GM12878 (cell line): ENCODE measurements around the gene CTRB1. TPM values are rescaled to one million over a fixed set of nuclear protein-coding genes. Genes with fewer than 3 reads are reported as not detected.

Source experiments
- ATAC-seq: fragments of 200-7000 bp; cut with Tn5 transposase; 3 replicates; pipeline ENCODE4 v1.9.1; 2020; ENCODE audit warnings: mild to moderate bottlenecking, moderate library complexity
- Bru-seq: library from RNA; stranded (reverse); fragments of 400-500 nt; gene quantifications from one replicate; lab custom pipeline; 2021; lab: Mats Ljungman, UMichigan
- BruChase-seq, 2 experiments: library from RNA; stranded (reverse); fragments of 400-500 nt; gene quantifications; one replicate each; lab custom pipeline; 2021; lab: Mats Ljungman, UMichigan
- BruUV-seq: library from RNA; stranded (reverse); fragments of 400-500 nt; replicated peaks from 2 replicates; lab custom pipeline; 2021; lab: Mats Ljungman, UMichigan
- CTCF ChIA-PET: fragments of 300-600 bp; sonication (Branson Sonifier 250); formaldehyde crosslinking; extraction: SDS; loops from one replicate; lab custom pipeline; 2021; ENCODE audit warnings: inconsistent platforms; lab: Yijun Ruan, JAX
- POLR2A ChIA-PET: fragments of 350-600 bp; formaldehyde crosslinking; extraction: SDS; loops from one replicate; lab custom pipeline; 2021; ENCODE audit warnings: inconsistent platforms; lab: Charles Lee
- RAD21 ChIA-PET: fragments of 300-600 bp; sonication (Branson Sonifier 250); formaldehyde crosslinking; loops from one replicate; lab custom pipeline; 2023; ENCODE audit warnings: antibody characterized with exemption; ENCODE audit not compliant: unreplicated experiment; lab: Charles Lee
- SMC1A ChIA-PET: fragments of 300-600 bp; sonication (Branson Sonifier 250); formaldehyde crosslinking; loops from one replicate; lab custom pipeline; 2023; ENCODE audit not compliant: unreplicated experiment, uncharacterized antibody; lab: Charles Lee
- DNase-seq: peaks from one replicate; pipeline ENCODE4 v3.0.0-alpha.2; 2011; ENCODE audit warnings: low read depth, low spot score
- FAIRE-seq: peaks from 3 replicates; lab custom pipeline; 2011; peaks lifted over from hg19 to GRCh38; lab: Jason Lieb, UNC
- H2AFZ ChIP-seq: 2 replicates; pipeline ENCODE4 v1.6.0; 2011; ENCODE audit warnings: low read depth, low read length, control low read depth; ENCODE audit not compliant: control insufficient read depth
- H3K27ac ChIP-seq: 2 replicates; pipeline ENCODE4 v1.5.1; 2011; ENCODE audit warnings: control low read depth; ENCODE audit not compliant: control insufficient read depth, insufficient read depth
- H3K27me3 ChIP-seq, 2 experiments: replicated peaks in 1 of 2; 2 replicates each; pipeline versions ENCODE4 v1.6.0 to v1.6.1; 2011; ENCODE audit warnings: low read length in 1 of 2; ENCODE audit not compliant: control insufficient read depth in 2 of 2, insufficient read depth in 2 of 2
- H3K36me3 ChIP-seq, 2 experiments: 2 replicates each; pipeline ENCODE4 v1.5.1; 2011; ENCODE audit warnings: low read length in 1 of 2; ENCODE audit not compliant: control insufficient read depth in 2 of 2, insufficient read depth in 2 of 2
- H3K4me1 ChIP-seq: 2 replicates; pipeline ENCODE4 v1.6.1; 2011; ENCODE audit warnings: mild to moderate bottlenecking, low read length, moderate library complexity, mixed read lengths; ENCODE audit not compliant: control insufficient read depth, insufficient read depth
- H3K4me2 ChIP-seq: 2 replicates; pipeline ENCODE4 v1.6.0; 2011; ENCODE audit warnings: control low read depth; ENCODE audit not compliant: control insufficient read depth, insufficient read depth
- H3K4me3 ChIP-seq: fragments of 200-600 bp; sonication (generic); 2 replicates; pipeline ENCODE4 v1.5.1; 2016
- H3K79me2 ChIP-seq: 2 replicates; pipeline ENCODE4 v1.6.0; 2011; ENCODE audit warnings: low read length; ENCODE audit not compliant: control insufficient read depth, insufficient read depth
- H3K9ac ChIP-seq: 2 replicates; pipeline ENCODE4 v1.8.0; 2011; ENCODE audit warnings: low read length, control low read depth, mixed read lengths; ENCODE audit not compliant: control insufficient read depth, insufficient read depth
- H3K9me3 ChIP-seq: replicated peaks from 3 replicates; pipeline ENCODE4 v1.5.1; 2011; ENCODE audit warnings: mild to moderate bottlenecking, low read length; ENCODE audit not compliant: control insufficient read depth, insufficient read depth
- H4K20me1 ChIP-seq: 2 replicates; pipeline ENCODE4 v1.6.0; 2011; ENCODE audit not compliant: control insufficient read depth, insufficient read depth
- BCL11A ChIP-seq: IDR thresholded peaks from 2 replicates; pipeline ENCODE4 v1.6.1; 2011; ENCODE audit warnings: low read depth, low read length
- BHLHE40 ChIP-seq, 2 experiments: fragments of 450-650 bp in 1 of 2; IDR thresholded peaks; 2 replicates each; pipeline ENCODE4 v1.6.1; 2011 to 2017; ENCODE audit warnings: low read depth in 2 of 2, borderline replicate concordance in 1 of 2, improper control_type of control experiment in 1 of 2, low read length in 1 of 2, mild to moderate bottlenecking in 1 of 2
- CBFB ChIP-seq: IDR thresholded peaks from 2 replicates; pipeline ENCODE4 v1.6.1; 2016; ENCODE audit warnings: antibody characterized with exemption, low read depth
- CHD1 ChIP-seq: IDR thresholded peaks from 2 replicates; pipeline ENCODE4 v1.6.1; 2012; ENCODE audit warnings: low read depth, low read length, improper control_type of control experiment
- CREM ChIP-seq: IDR thresholded peaks from 2 replicates; pipeline ENCODE4 v1.6.1; 2014; ENCODE audit warnings: antibody characterized with exemption, low read depth
- EED ChIP-seq: sonication (generic); IDR thresholded peaks from 2 replicates; pipeline ENCODE4 v1.6.1; 2016; ENCODE audit warnings: antibody characterized with exemption, low read depth
- ETV6 ChIP-seq, 2 experiments: fragments of 450-650 bp in 1 of 2; IDR thresholded peaks in 1 of 2; conservative IDR thresholded peaks in 1 of 2; 2 replicates each; pipeline ENCODE4 v1.6.1; 2014; ENCODE audit warnings: antibody characterized with exemption in 1 of 2, borderline replicate concordance in 1 of 2, low read depth in 1 of 2, mild to moderate bottlenecking in 1 of 2, moderate library complexity in 1 of 2
- FOXM1 ChIP-seq: IDR thresholded peaks from 2 replicates; pipeline ENCODE4 v1.6.1; 2012; ENCODE audit warnings: low read depth, mild to moderate bottlenecking, inconsistent platforms, low read length, moderate library complexity
- HCFC1 ChIP-seq: fragments of 150-350 bp; IDR thresholded peaks from 2 replicates; pipeline ENCODE4 v1.6.1; 2014; ENCODE audit warnings: low read length
- IRF4 ChIP-seq: IDR thresholded peaks from 2 replicates; pipeline ENCODE4 v1.6.1; 2011; ENCODE audit warnings: low read depth, low read length
- MTA3 ChIP-seq: IDR thresholded peaks from 2 replicates; pipeline ENCODE4 v1.6.1; 2012; ENCODE audit warnings: low read length, inconsistent platforms, borderline replicate concordance
- PAX5 ChIP-seq: IDR thresholded peaks from 2 replicates; pipeline ENCODE4 v1.6.1; 2011; ENCODE audit warnings: low read depth, low read length, borderline replicate concordance
- POLR2A ChIP-seq: IDR thresholded peaks from 2 replicates; pipeline ENCODE4 v1.6.1; 2011; ENCODE audit warnings: low read depth, mild to moderate bottlenecking, low read length
- RFX5 ChIP-seq: IDR thresholded peaks from 2 replicates; pipeline ENCODE4 v1.6.1; 2011; ENCODE audit warnings: low read depth, low read length, improper control_type of control experiment
- RUNX3 ChIP-seq: IDR thresholded peaks from 2 replicates; pipeline ENCODE4 v1.6.1; 2012; ENCODE audit warnings: low read length, inconsistent platforms
- SMAD1 ChIP-seq: fragments of 450-650 bp; IDR thresholded peaks from 2 replicates; pipeline ENCODE4 v1.6.1; 2018; ENCODE audit warnings: mild to moderate bottlenecking, low read depth; ENCODE audit not compliant: partially characterized antibody
- SRF ChIP-seq, 2 experiments: IDR thresholded peaks; 2 replicates each; pipeline ENCODE4 v1.6.1; 2011; ENCODE audit warnings: low read depth in 2 of 2, low read length in 2 of 2, mild to moderate bottlenecking in 1 of 2, moderate library complexity in 1 of 2
- STAT3 ChIP-seq: IDR thresholded peaks from 2 replicates; pipeline ENCODE4 v1.6.1; 2011; ENCODE audit warnings: low read depth, low read length, improper control_type of control experiment
- TCF12 ChIP-seq: IDR thresholded peaks from 2 replicates; pipeline ENCODE4 v1.6.1; 2011; ENCODE audit warnings: low read depth, mild to moderate bottlenecking, low read length
- TCF3 ChIP-seq: IDR thresholded peaks from 2 replicates; pipeline ENCODE4 v1.6.1; 2012; ENCODE audit warnings: low read depth, mild to moderate bottlenecking, low read length, borderline replicate concordance; ENCODE audit not compliant: insufficient read depth
- YBX1 ChIP-seq: fragments of 450-650 bp; IDR thresholded peaks from 2 replicates; pipeline ENCODE4 v1.6.1; 2016; ENCODE audit warnings: antibody characterized with exemption
- YY1 ChIP-seq: IDR thresholded peaks from 2 replicates; pipeline ENCODE4 v1.6.1; 2011; ENCODE audit warnings: low read depth, mild to moderate bottlenecking, low read length
- ZBED1 ChIP-seq: IDR thresholded peaks from 2 replicates; pipeline ENCODE4 v1.6.1; 2016; ENCODE audit warnings: borderline replicate concordance
- ZNF217 ChIP-seq: fragments of 450-650 bp; IDR thresholded peaks from 2 replicates; pipeline ENCODE4 v1.6.1; 2017; ENCODE audit warnings: antibody characterized with exemption, mild to moderate bottlenecking
- WGBS: methylation state at CpG from one replicate; pipeline ENCODE4 v1.1.6; 2016; ENCODE audit warnings: low lambda C conversion rate; ENCODE audit not compliant: insufficient replicate concordance, insufficient coverage; ENCODE audit errors: missing lambda C conversion rate; 5-methylcytosine and 5-hydroxymethylcytosine counted together
- in situ Hi-C: fragments of 300-500 bp; cut with MboI; formaldehyde crosslinking; loops from 9 replicates; pipeline ENCODE4 v1.14.3; 2018; ENCODE audit warnings: mixed read lengths
- intact Hi-C: fragments of 100-400 bp; cut with micrococcal nuclease; formaldehyde crosslinking; loops from one replicate; pipeline ENCODE4 v1.14.2; 2022; ENCODE audit not compliant: unreplicated experiment
- long read RNA-seq, 2 experiments: library from polyadenylated mRNA; unstranded; transcript quantifications; one replicate each; pipeline ENCODE4 v2.0.0, GENCODE V29; 2019 to 2020
- polyA minus RNA-seq, 3 experiments: library from RNA; depleted of rRNA, polyadenylated mRNA; stranded (reverse); fragments of >200 nt; gene quantifications; 2 replicates each; pipeline ENCODE4 v1.2.3, GENCODE V29; 2011
- polyA plus RNA-seq, 11 experiments: library from polyadenylated mRNA; depleted of rRNA in 4 of 11; unstranded in 6 of 11; stranded (reverse) in 5 of 11; fragments of >200 nt; fragmentation: Nextera tagmentation in 4 of 11; fragmentation: Illumina TruSeq in 1 of 11; extraction: Ambion mirVana in 4 of 11; extraction: Trizol in 1 of 11; gene quantifications; 1 replicate in 1 of 11; 2 replicates in 10 of 11; pipeline versions ENCODE4 v1.2.1 to v1.2.3, GENCODE V29; 2011 to 2016; ENCODE audit warnings: inconsistent platforms in 2 of 11, missing spikeins in 2 of 11, low read depth in 1 of 11
- total RNA-seq, 4 experiments: library from RNA; depleted of rRNA in 3 of 4; stranded (reverse); fragments of >200 nt in 3 of 4; fragmentation: Illumina TruSeq in 1 of 4; extraction: Trizol in 1 of 4; gene quantifications; 2 replicates each; pipeline versions ENCODE4 v1.2.1 to v1.2.3, GENCODE V29; 2013 to 2021

The CTRB1 gene
- not detected in 2 replicates for total RNA-seq (2013; cell fraction: nucleolus; rRNA removed)
- total RNA-seq (2014; rRNA removed), result 0.28 and 0.33 TPM in 2 replicates
- total RNA-seq (2014; rRNA removed; fragmentation: Illumina TruSeq; extraction: Trizol), result not detected in 2 replicates
- total RNA-seq (2021), result 4.4 and 6.2 TPM in 2 replicates
- polyA plus RNA-seq (2011; ENCODE audit: low read depth), result not detected
- polyA plus RNA-seq (2011; rRNA removed), result not detected in 2 replicates
- not detected in 2 replicates for polyA plus RNA-seq (2011; cell fraction: cytosol; rRNA removed)
- not detected in 2 replicates for polyA plus RNA-seq (2011; cell fraction: nucleus; rRNA removed)
- not detected in 2 replicates for polyA plus RNA-seq (2012)
- not detected in 2 replicates for polyA plus RNA-seq (2014; fragmentation: Illumina TruSeq; extraction: Trizol)
- not detected for polyA plus RNA-seq (2014; fragmentation: Nextera tagmentation; extraction: Ambion mirVana)
- not detected in 2 replicates for polyA plus RNA-seq (2014; rRNA removed)
- polyA plus RNA-seq (2016; fragmentation: Nextera tagmentation; extraction: Ambion mirVana), result not detected
- polyA minus RNA-seq (2011; rRNA and poly(A)+ RNA removed), result not detected in 2 replicates
- polyA minus RNA-seq (2011; cell fraction: cytosol; rRNA and poly(A)+ RNA removed), result not detected in 2 replicates
- not detected in 2 replicates for polyA minus RNA-seq (2011; cell fraction: nucleus; rRNA and poly(A)+ RNA removed)
- not detected for Bru-seq, nascent RNA
- percentile 12 among the genes with signal in this experiment for BruChase-seq, experiment 1, labeled RNA remaining after a 6-hour chase
- not detected for BruChase-seq, experiment 2, labeled RNA remaining after a 2-hour chase
- long read RNA-seq, experiment 1, result 0 reads
- long read RNA-seq, experiment 2, result 0 reads

GRCh38 chr16:75218256-75219076 lies at the start of gene CTRB1:
Gene CTRB1 (plus strand): TSS chr16:75218988. CDS start chr16:75219008, 20 bp downstream.
- SMC1A ChIA-PET, result no interaction called here
- Histone ChIP-seq H3K27me3 (no peaks in the 10 kb centered on the region), H4K20me1 (no peaks in the 10 kb centered on the region), H3K9me3 (no peaks in the 10 kb centered on the region), H3K36me3 (no peaks in the 10 kb centered on the region), H3K79me2 (no peaks in the 10 kb centered on the region), H2AFZ (peak within 1 kb of the TSS; percentile 67), H3K9ac (no peak within 1 kb of the TSS), H3K27ac (peak within 1 kb of the TSS; percentile 20; the same call in 1 of the 2 replicates), H3K4me1 (peaks cover 20% of the 10 kb centered on the region), H3K4me3 (no peak within 1 kb of the TSS), H3K4me2 (peak within 1 kb of the TSS; percentile 68)
- no TSS peak for BruUV-seq
- CTCF ChIA-PET, result interaction anchor here (0.7 to 3.0 kb wide), 3 partner anchors 19 to 167 kb away, joined by 3 to 11 read pairs (median 5); no protein-coding TSS in a partner anchor
- in situ Hi-C loops (loop anchor here (10.0 kb wide), 1 partner anchor 546 kb away; no protein-coding TSS in a partner anchor), intact Hi-C loops (loop anchor here (5.0 kb wide), 1 partner anchor 169 kb away; no protein-coding TSS in a partner anchor)
- RAD21 ChIA-PET, result interaction anchor here (1.1 kb wide), 1 partner anchor 19 kb away, joined by 3 read pairs; no protein-coding TSS in a partner anchor
- POLR2A ChIA-PET, result no interaction called here
- FAIRE-seq (peak; percentile 87), DNase-seq (no peak), ATAC-seq (peak; percentile 79)
- WGBS, result 34% methylated on average over 18 of the region's 19 CpGs
- TF ChIP-seq STAT3, result no peak
- peak in 1 of 2 experiments; percentile 64; a peak in 2 of 4 replicates for TF ChIP-seq ETV6 (conservative IDR thresholded peaks at IDR 0.05 in 1 of 2, IDR thresholded peaks at IDR 0.05 in 1 of 2; ENCODE audit: borderline replicate concordance in 1 of 2, low read depth in 1 of 2)
- TF ChIP-seq YY1, result peak; percentile 67; the same call in 1 of the 2 replicates
- no peak for TF ChIP-seq SRF (IDR thresholded peaks at IDR 0.05; ENCODE audit: low read depth in 2 of 2, low read length in 2 of 2)
- TF ChIP-seq RFX5, result no peak
- no peak for TF ChIP-seq CHD1
- TF ChIP-seq MTA3, result peak; percentile 68; the same call in 1 of the 2 replicates
- no peak for TF ChIP-seq FOXM1
- TF ChIP-seq RUNX3, result peak; percentile 80
- TF ChIP-seq IRF4, result peak; percentile 70
- TF ChIP-seq BHLHE40 (IDR thresholded peaks at IDR 0.05; ENCODE audit: borderline replicate concordance in 1 of 2, low read depth in 2 of 2, low read length in 1 of 2), result peak; percentile 60 to 75; a peak in 3 of 4 replicates
- peak; percentile 95 for TF ChIP-seq TCF3
- no peak; the same call in 1 of the 2 replicates for TF ChIP-seq CREM
- peak; percentile 95 for TF ChIP-seq TCF12
- no peak for TF ChIP-seq HCFC1
- no peak for TF ChIP-seq YBX1
- peak; percentile 52; the same call in 1 of the 2 replicates for TF ChIP-seq POLR2A
- TF ChIP-seq SMAD1, result no peak
- TF ChIP-seq PAX5, result peak; percentile 48; the same call in 1 of the 2 replicates
- no peak for TF ChIP-seq ZNF217
- peak; percentile 16; the same call in 1 of the 2 replicates for TF ChIP-seq CBFB
- peak; percentile 62; the same call in 1 of the 2 replicates for TF ChIP-seq ZBED1
- peak; percentile 40; the same call in 1 of the 2 replicates for TF ChIP-seq BCL11A
- peak; percentile 48; the same call in 1 of the 2 replicates for TF ChIP-seq EED
